ENCODE results near the gene LENG9.

LENG9 gene

GRCh38 chr19:54473071-54473891, 9.7 kb upstream of the LENG9 start, which contains the start of gene CDC42EP5 (continued):
- no peak for TF ChIP-seq ZNF404 (tag by site-specific recombination; IDR thresholded peaks at IDR 0.05)
- TF ChIP-seq, protein P1, sequence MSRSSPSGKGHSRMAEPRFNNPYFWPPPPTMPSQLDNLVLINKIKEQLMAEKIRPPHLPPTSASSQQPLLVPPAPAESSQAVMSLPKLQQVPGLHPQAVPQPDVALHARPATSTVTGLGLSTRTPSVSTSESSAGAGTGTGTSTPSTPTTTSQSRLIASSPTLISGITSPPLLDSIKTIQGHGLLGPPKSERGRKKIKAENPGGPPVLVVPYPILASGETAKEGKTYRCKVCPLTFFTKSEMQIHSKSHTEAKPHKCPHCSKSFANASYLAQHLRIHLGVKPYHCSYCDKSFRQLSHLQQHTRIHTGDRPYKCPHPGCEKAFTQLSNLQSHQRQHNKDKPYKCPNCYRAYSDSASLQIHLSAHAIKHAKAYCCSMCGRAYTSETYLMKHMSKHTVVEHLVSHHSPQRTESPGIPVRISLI (tag by site-specific recombination; IDR thresholded peaks at IDR 0.05) = no peak
- no peak for TF ChIP-seq ZNF76 (tag by site-specific recombination; IDR thresholded peaks at IDR 0.05; ENCODE audit: borderline replicate concordance, low read depth)
- TF ChIP-seq, protein P2, sequence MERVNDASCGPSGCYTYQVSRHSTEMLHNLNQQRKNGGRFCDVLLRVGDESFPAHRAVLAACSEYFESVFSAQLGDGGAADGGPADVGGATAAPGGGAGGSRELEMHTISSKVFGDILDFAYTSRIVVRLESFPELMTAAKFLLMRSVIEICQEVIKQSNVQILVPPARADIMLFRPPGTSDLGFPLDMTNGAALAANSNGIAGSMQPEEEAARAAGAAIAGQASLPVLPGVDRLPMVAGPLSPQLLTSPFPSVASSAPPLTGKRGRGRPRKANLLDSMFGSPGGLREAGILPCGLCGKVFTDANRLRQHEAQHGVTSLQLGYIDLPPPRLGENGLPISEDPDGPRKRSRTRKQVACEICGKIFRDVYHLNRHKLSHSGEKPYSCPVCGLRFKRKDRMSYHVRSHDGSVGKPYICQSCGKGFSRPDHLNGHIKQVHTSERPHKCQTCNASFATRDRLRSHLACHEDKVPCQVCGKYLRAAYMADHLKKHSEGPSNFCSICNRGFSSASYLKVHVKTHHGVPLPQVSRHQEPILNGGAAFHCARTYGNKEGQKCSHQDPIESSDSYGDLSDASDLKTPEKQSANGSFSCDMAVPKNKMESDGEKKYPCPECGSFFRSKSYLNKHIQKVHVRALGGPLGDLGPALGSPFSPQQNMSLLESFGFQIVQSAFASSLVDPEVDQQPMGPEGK (tag by site-specific recombination; IDR thresholded peaks at IDR 0.05) = peak; percentile 32; the same call in 1 of the 2 replicates
- no peak for TF ChIP-seq ZNF248 (tag by site-specific recombination; IDR thresholded peaks at IDR 0.05)
- TF ChIP-seq ZSCAN23 (tag by site-specific recombination; IDR thresholded peaks at IDR 0.05) = no peak
- no peak for TF ChIP-seq ZNF121 (tag by site-specific recombination; IDR thresholded peaks at IDR 0.05)
- no peak for TF ChIP-seq ZNF155 (tag by site-specific recombination; IDR thresholded peaks at IDR 0.05)
- TF ChIP-seq ZNF658 (tag by site-specific recombination; IDR thresholded peaks at IDR 0.05) = no peak
- no peak for TF ChIP-seq ZFP41 (tag by site-specific recombination; IDR thresholded peaks at IDR 0.05; ENCODE audit: borderline replicate concordance)
- peak; percentile 42; the same call in 1 of the 2 replicates for TF ChIP-seq ZBTB17 (tag by site-specific recombination; IDR thresholded peaks at IDR 0.05)
- no peak for TF ChIP-seq KLF10 (tag by site-specific recombination; IDR thresholded peaks at IDR 0.05)
- no peak for TF ChIP-seq OVOL3 (tag by site-specific recombination; IDR thresholded peaks at IDR 0.05)
- no peak for TF ChIP-seq ZNF664 (tag by site-specific recombination; IDR thresholded peaks at IDR 0.05)
- no peak for TF ChIP-seq ZNF423 (tag by site-specific recombination; IDR thresholded peaks at IDR 0.05)
- TF ChIP-seq, protein P3, sequence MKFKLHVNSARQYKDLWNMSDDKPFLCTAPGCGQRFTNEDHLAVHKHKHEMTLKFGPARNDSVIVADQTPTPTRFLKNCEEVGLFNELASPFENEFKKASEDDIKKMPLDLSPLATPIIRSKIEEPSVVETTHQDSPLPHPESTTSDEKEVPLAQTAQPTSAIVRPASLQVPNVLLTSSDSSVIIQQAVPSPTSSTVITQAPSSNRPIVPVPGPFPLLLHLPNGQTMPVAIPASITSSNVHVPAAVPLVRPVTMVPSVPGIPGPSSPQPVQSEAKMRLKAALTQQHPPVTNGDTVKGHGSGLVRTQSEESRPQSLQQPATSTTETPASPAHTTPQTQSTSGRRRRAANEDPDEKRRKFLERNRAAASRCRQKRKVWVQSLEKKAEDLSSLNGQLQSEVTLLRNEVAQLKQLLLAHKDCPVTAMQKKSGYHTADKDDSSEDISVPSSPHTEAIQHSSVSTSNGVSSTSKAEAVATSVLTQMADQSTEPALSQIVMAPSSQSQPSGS (tag by site-specific recombination; IDR thresholded peaks at IDR 0.05; ENCODE audit: low read depth) = no peak
- peak; percentile 65; the same call in 1 of the 2 replicates for TF ChIP-seq ZNF223 (tag by site-specific recombination; IDR thresholded peaks at IDR 0.05)
- no peak for TF ChIP-seq ZNF214 (tag by site-specific recombination; IDR thresholded peaks at IDR 0.05; ENCODE audit: borderline replicate concordance)
- no peak for TF ChIP-seq ZBTB7A (tag by site-specific recombination; IDR thresholded peaks at IDR 0.05; ENCODE audit: low read depth)
- TF ChIP-seq ZNF747 (tag by site-specific recombination; IDR thresholded peaks at IDR 0.05) = no peak
- peak; percentile 97 for TF ChIP-seq EGR2 (tag by site-specific recombination; IDR thresholded peaks at IDR 0.05; ENCODE audit: low read depth)
- TF ChIP-seq, protein P4, sequence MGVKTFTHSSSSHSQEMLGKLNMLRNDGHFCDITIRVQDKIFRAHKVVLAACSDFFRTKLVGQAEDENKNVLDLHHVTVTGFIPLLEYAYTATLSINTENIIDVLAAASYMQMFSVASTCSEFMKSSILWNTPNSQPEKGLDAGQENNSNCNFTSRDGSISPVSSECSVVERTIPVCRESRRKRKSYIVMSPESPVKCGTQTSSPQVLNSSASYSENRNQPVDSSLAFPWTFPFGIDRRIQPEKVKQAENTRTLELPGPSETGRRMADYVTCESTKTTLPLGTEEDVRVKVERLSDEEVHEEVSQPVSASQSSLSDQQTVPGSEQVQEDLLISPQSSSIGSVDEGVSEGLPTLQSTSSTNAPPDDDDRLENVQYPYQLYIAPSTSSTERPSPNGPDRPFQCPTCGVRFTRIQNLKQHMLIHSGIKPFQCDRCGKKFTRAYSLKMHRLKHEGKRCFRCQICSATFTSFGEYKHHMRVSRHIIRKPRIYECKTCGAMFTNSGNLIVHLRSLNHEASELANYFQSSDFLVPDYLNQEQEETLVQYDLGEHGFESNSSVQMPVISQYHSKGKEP (tag by site-specific recombination; IDR thresholded peaks at IDR 0.05) = no peak
- no peak for TF ChIP-seq ZNF10 (tag by site-specific recombination; IDR thresholded peaks at IDR 0.05)
- peak; percentile 91 for TF ChIP-seq PRDM1 (tag by site-specific recombination; IDR thresholded peaks at IDR 0.05)
- TF ChIP-seq ZNF621 (tag by site-specific recombination; IDR thresholded peaks at IDR 0.05) = no peak
- no peak for TF ChIP-seq IKZF3 (tag by site-specific recombination; IDR thresholded peaks at IDR 0.05)
- no peak for TF ChIP-seq BCL6B (tag by site-specific recombination; IDR thresholded peaks at IDR 0.05)
- TF ChIP-seq, protein P5, sequence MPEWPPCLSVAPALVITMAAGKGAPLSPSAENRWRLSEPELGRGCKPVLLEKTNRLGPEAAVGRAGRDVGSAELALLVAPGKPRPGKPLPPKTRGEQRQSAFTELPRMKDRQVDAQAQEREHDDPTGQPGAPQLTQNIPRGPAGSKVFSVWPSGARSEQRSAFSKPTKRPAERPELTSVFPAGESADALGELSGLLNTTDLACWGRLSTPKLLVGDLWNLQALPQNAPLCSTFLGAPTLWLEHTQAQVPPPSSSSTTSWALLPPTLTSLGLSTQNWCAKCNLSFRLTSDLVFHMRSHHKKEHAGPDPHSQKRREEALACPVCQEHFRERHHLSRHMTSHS (tag by site-specific recombination; IDR thresholded peaks at IDR 0.05) = no peak
- TF ChIP-seq, protein P6, sequence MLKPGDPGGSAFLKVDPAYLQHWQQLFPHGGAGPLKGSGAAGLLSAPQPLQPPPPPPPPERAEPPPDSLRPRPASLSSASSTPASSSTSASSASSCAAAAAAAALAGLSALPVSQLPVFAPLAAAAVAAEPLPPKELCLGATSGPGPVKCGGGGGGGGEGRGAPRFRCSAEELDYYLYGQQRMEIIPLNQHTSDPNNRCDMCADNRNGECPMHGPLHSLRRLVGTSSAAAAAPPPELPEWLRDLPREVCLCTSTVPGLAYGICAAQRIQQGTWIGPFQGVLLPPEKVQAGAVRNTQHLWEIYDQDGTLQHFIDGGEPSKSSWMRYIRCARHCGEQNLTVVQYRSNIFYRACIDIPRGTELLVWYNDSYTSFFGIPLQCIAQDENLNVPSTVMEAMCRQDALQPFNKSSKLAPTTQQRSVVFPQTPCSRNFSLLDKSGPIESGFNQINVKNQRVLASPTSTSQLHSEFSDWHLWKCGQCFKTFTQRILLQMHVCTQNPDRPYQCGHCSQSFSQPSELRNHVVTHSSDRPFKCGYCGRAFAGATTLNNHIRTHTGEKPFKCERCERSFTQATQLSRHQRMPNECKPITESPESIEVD (tag by site-specific recombination; IDR thresholded peaks at IDR 0.05) = no peak
- no peak for TF ChIP-seq ZNF174 (tag by site-specific recombination; IDR thresholded peaks at IDR 0.05)
